HEK293T (cell line): ENCODE measurements around the gene RNF150.
"Not testable (repeated sequence)": the region's sequence is repeated elsewhere in the genome, so short reads cannot be mapped to it uniquely, and the experiment has no call there.

Experiments
- CTCF ChIA-PET: fragments of 350-600 bp; formaldehyde crosslinking; extraction: SDS; loops from one replicate; lab custom pipeline; 2021; ENCODE audit warnings: antibody characterized with exemption, inconsistent platforms; lab: Yijun Ruan, JAX
- POLR2A ChIA-PET: fragments of 350-600 bp; formaldehyde crosslinking; extraction: SDS; loops from one replicate; lab custom pipeline; 2020; ENCODE audit warnings: antibody characterized with exemption, inconsistent platforms; lab: Yijun Ruan, JAX
- DNase-seq: peaks from one replicate; pipeline ENCODE4 v3.0.0; 2012; ENCODE audit warnings: mixed read lengths; ENCODE audit errors: extremely low spot score
- ARNT ChIP-seq: fragments of 450-650 bp; IDR thresholded peaks from 2 replicates; pipeline ENCODE4 v1.6.1; 2017; ENCODE audit warnings: mild to moderate bottlenecking
- BHLHE40 ChIP-seq: fragments of 450-650 bp; IDR thresholded peaks from 2 replicates; pipeline ENCODE4 v1.6.1; 2016; ENCODE audit warnings: mild to moderate bottlenecking, moderate library complexity, borderline replicate concordance
- CTBP1 ChIP-seq: fragments of 450-650 bp; IDR thresholded peaks from 2 replicates; pipeline ENCODE4 v1.6.1; 2016; ENCODE audit warnings: borderline replicate concordance
- ELF4 ChIP-seq: fragments of 450-650 bp; IDR thresholded peaks from 2 replicates; pipeline ENCODE4 v1.6.1; 2017; ENCODE audit warnings: antibody characterized with exemption
- FOXA1 ChIP-seq: fragments of 450-650 bp; IDR thresholded peaks from 2 replicates; pipeline ENCODE4 v1.6.1; 2016; ENCODE audit warnings: mild to moderate bottlenecking
- FOXK2 ChIP-seq: fragments of 450-650 bp; IDR thresholded peaks from 2 replicates; pipeline ENCODE4 v1.6.1; 2016; ENCODE audit warnings: mild to moderate bottlenecking
- FOXM1 ChIP-seq: fragments of 450-650 bp; IDR thresholded peaks from 2 replicates; pipeline ENCODE4 v1.6.1; 2017; ENCODE audit warnings: mild to moderate bottlenecking, borderline replicate concordance
- HDGF ChIP-seq: fragments of 450-650 bp; IDR thresholded peaks from 2 replicates; pipeline ENCODE4 v1.6.1; 2017; ENCODE audit warnings: antibody characterized with exemption, borderline replicate concordance
- L3MBTL2 ChIP-seq: fragments of 450-650 bp; conservative IDR thresholded peaks from 2 replicates; pipeline ENCODE4 v1.6.1; 2016; ENCODE audit warnings: mild to moderate bottlenecking
- LEF1 ChIP-seq: fragments of 450-650 bp; IDR thresholded peaks from 2 replicates; pipeline ENCODE4 v1.6.1; 2017; ENCODE audit warnings: mild to moderate bottlenecking, borderline replicate concordance
- NFRKB ChIP-seq: fragments of 450-650 bp; IDR thresholded peaks from 2 replicates; pipeline ENCODE4 v1.6.1; 2016; ENCODE audit warnings: mild to moderate bottlenecking, moderate library complexity
- SP1 ChIP-seq: fragments of 450-650 bp; IDR thresholded peaks from 2 replicates; pipeline ENCODE4 v1.6.1; 2017
- SUZ12 ChIP-seq: fragments of 450-650 bp; IDR thresholded peaks from 2 replicates; pipeline ENCODE4 v1.6.1; 2016; ENCODE audit warnings: mild to moderate bottlenecking
- TARDBP ChIP-seq: fragments of 450-650 bp; IDR thresholded peaks from 2 replicates; pipeline ENCODE4 v1.6.1; 2016
- ZNF384 ChIP-seq: fragments of 450-650 bp; IDR thresholded peaks from 2 replicates; pipeline ENCODE4 v1.6.1; 2016
- TF ChIP-seq, protein P1 (sequence below): fragments of 450-650 bp; IDR thresholded peaks from 2 replicates; pipeline ENCODE4 v1.6.1; 2016

Gene RNF150

DNA sequence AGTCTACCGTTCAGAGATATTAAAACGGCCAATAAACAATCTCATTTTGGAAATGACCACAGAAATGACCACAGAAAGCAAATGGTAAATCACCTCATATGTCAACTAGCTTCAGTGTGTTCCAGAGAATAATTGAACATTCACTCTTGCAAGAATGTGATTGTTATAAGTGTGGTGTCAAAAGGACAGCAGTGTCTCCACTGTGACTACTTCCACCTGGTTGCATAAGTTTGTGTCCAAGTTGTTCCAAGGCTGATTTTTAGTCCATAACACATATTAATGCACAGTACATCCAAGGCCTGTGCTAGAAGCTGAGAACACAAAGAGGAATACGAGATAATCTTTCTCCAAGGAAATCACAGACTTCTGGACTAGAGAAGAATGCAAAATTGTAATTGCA, 37.4 kb upstream of the RNF150 start:
- ChIA-PET CTCF (no interaction called here), POLR2A (no interaction called here)
- no peak for DNase-seq
- TF ChIP-seq ZNF384 (no peak), HDGF (no peak), FOXM1 (no peak), ARNT (no peak), L3MBTL2 (no peak), BHLHE40 (no peak), SUZ12 (no peak)

DNA sequence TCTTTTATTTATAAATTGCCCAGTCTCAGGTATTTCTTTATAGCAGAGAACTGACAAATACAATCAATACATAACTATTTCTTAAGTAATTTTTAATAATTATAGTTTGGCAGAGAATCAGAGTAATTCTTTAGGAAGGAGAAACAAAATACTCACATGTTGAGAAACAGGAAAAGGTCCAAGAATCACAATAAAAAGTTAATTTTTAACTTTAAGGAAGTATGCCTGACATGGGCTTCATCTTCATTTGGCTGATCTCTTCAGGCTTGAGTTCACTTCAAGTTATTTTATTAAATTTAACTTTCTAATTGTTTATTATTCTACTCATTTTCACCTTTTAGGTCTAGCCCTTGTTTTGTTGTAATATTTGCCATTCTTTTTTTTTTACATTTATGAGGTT, 36.1 kb upstream of the RNF150 start:
- TF ChIP-seq HDGF (no peak), NFRKB (no peak), LEF1 (no peak), ARNT (no peak), CTBP1 (no peak), FOXM1 (no peak), FOXA1 (no peak), TARDBP (no peak), FOXK2 (no peak), L3MBTL2 (no peak), ZNF384 (no peak)
- TF ChIP-seq, protein P1, sequence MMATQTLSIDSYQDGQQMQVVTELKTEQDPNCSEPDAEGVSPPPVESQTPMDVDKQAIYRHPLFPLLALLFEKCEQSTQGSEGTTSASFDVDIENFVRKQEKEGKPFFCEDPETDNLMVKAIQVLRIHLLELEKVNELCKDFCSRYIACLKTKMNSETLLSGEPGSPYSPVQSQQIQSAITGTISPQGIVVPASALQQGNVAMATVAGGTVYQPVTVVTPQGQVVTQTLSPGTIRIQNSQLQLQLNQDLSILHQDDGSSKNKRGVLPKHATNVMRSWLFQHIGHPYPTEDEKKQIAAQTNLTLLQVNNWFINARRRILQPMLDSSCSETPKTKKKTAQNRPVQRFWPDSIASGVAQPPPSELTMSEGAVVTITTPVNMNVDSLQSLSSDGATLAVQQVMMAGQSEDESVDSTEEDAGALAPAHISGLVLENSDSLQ = no peak
- ChIA-PET POLR2A (no interaction called here), CTCF (no interaction called here)
- no peak for DNase-seq

DNA sequence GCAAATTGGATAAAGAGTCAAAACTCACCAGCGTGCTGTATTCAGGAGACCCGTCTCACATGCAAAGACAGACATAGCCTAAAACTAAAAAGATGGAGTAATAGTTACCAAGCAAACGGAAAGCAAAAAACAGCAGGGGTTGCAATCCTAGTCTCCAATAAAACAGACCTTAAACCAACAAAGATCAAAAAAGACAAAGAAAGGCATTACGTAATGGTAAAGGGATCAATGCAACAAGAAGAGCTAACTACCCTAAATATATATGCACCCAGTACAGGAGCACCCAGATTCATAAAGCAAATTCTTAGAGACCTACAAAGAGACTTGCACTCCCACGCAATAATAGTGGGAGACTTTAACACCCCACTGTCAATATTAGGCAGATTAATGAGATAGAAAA, 31.7 kb upstream of the RNF150 start:
- POLR2A ChIA-PET, DNase-seq, CTCF ChIA-PET: not testable (repeated sequence)

DNA sequence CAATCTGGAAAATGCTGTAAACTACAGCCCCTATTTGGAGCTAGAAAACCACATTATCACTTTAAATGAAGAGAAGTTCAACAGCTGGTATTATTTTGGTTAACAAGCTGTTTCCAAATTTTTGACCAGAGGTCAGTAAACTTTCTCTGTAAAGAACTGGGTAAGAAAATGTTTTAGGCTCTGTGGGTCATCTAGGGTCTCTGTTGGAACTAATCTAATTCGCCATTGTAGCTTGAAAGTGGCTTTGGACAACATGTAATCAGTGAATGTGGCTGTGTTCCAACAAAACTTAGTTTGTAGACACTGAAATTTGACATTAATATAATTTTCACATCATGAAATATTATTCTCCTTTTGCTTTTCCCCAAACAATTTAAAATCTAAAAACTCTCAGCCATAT, 25.8 kb upstream of the RNF150 start:
- CTCF ChIA-PET = interaction anchor here (0.6 to 0.7 kb wide), 3 partner anchors 476 to 1181 kb away, joined by 4 to 6 read pairs (median 5); no protein-coding TSS in a partner anchor
- TF ChIP-seq ELF4 (no peak), SP1 (no peak), TARDBP (no peak), FOXK2 (no peak), NFRKB (no peak), LEF1 (no peak), ARNT (no peak), BHLHE40 (no peak), HDGF (no peak), CTBP1 (no peak), ZNF384 (no peak), FOXM1 (no peak), L3MBTL2 (no peak)
- TF ChIP-seq, protein P1 = no peak

DNA sequence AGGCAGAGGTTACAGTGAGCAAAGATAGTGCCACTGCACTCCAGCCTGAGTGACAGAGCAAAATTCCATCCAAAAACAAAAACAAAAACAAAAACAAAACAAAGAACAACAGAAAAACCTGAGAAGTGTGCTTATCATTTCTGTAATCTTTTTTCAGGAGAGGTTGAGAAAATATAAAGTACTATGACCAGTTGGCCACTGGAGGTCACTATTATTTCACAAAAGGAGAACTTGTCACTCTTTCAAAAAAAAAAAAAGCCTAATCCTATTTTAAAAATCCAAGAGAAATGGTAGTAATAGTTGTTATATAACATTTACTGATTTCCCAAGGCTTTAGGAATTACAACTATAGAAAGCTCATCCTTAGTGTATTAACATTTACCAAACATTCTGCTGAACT, 24.9 kb upstream of the RNF150 start:
- ChIA-PET POLR2A (no interaction called here), CTCF (interaction anchor here (0.6 to 0.7 kb wide), 3 partner anchors 159 to 1551 kb away, joined by 3 to 6 read pairs (median 3); no protein-coding TSS in a partner anchor)
- TF ChIP-seq SP1 (no peak), L3MBTL2 (no peak), LEF1 (no peak), FOXA1 (no peak), ELF4 (no peak), ZNF384 (peak; percentile 96), FOXM1 (no peak), TARDBP (no peak), BHLHE40 (no peak), FOXK2 (no peak), SUZ12 (no peak), HDGF (no peak)
- TF ChIP-seq, protein P1 = 0 out of 2 replicates have a peak, but pooled peaks have one; percentile 15
- peak; percentile 20 for DNase-seq

More for the DNA sequence above, 25.8 kb upstream of the RNF150 start:
- DNase-seq = no peak
- POLR2A ChIA-PET = no interaction called here

DNA sequence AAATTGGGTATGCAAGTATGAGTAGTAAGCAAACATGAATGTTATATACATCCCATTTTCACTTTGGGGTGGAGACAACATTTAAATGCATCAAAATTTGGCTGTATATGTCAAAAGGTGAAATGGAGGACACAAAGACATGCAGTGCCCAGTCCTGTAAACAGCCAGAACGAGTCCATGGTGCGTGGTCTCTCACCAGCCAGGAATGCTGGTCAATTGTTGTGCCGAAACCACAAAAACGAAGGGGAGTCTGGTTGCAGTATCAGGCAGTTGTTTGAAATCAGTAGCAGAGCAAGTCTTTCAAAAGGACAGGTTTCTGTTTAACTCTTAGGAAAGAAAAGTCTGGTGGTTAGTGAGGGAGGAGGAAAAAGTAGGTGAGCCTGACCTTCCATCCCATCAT, 22.3 kb upstream of the RNF150 start:
- TF ChIP-seq HDGF (no peak), NFRKB (no peak), BHLHE40 (no peak), ZNF384 (no peak), L3MBTL2 (no peak), SP1 (no peak), ELF4 (no peak), FOXK2 (no peak), ARNT (no peak), FOXM1 (no peak), LEF1 (no peak), CTBP1 (no peak), FOXA1 (no peak), TARDBP (no peak)
- CTCF ChIA-PET = no interaction called here
- POLR2A ChIA-PET = no interaction called here
- no peak for DNase-seq

DNA sequence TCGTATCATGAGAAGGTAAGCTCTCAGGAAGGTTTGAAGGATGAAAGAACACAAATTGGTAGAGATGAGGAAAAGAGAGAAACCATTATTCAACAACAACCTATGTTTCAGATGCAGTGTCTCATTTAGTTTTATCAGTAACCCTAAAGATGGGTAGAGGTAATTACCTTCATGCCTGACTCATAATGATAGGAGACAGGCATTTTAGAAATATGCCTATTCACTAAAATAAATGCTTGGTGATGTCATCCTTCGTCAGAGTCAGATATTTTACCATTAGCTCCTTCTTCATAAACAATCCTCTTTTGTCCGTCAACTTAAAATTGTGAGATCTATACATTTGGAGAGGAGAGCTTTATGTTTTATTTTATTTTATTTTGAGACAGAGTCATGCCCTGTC, 21.5 kb upstream of the RNF150 start:
- CTCF ChIA-PET = interaction anchor here (0.7 kb wide), 1 partner anchor 500 kb away, joined by 3 read pairs; no protein-coding TSS in a partner anchor
- POLR2A ChIA-PET = no interaction called here
- DNase-seq = no peak
- TF ChIP-seq SP1 (no peak), CTBP1 (no peak), HDGF (no peak), BHLHE40 (no peak), SUZ12 (no peak), FOXM1 (no peak), NFRKB (no peak), LEF1 (no peak), FOXK2 (no peak), ELF4 (no peak), FOXA1 (no peak), L3MBTL2 (no peak), ARNT (no peak), ZNF384 (no peak), TARDBP (no peak)
- TF ChIP-seq, protein P1 = no peak
